Measurements from ENCODE around the gene PHB1. TPM values are rescaled to one million over a fixed set of nuclear protein-coding genes. Genes with fewer than 3 reads are reported as not detected.
"Not testable (repeated sequence)": the region's sequence is repeated elsewhere in the genome, so short reads cannot be mapped to it uniquely, and the experiment has no call there.

PHB1 gene
- total and polyA plus RNA-seq, 5 donors from 2014 or later, result 47.8 to 160 (median 137) TPM

DNA sequence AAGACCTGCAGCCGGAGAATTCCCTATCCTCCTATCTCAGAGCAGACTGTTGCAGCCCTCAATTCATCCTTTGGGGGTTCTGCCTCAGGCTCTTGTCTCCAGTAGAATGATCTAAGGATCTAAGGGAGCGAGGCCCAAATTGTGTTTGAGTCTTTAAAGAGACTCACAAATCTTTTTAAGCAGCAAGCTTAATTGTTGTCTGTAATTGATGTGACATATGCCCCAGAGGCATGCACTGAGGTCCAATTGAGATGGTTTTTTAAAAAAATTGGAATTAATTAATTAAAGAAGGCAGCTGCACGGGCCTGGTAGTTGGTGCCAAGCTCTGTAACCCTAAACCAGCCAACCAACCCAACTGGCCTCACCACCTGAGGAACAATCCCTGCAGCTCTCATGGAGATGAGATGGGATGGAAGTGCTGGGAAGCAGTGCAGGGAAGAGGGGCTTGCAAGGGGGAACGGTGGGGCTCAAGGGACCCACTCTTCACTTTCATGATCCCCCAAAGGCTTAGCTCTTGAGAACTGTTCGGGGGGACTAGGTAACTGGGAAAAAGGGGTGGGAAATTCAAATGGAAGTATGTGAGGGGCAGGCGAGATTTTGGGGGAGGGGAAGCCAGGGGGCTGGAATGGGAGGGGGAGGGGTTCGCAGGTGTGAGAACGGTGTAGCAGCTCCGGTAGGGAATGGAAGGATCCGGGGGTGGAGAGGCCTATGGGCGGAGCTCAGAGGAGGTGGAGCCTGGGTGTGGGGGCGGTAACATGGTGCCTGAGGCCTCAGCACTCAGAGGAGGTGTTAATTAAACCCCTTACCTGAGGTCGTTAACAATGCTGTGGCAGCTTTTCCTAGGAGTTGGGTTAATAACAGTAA, 43.5 kb downstream of the PHB1 start:
- peaks cover 0 to 6% (median 2%) of the 10 kb centered on the region in 4 donors for H3K4me1 Mint-ChIP-seq

DNA sequence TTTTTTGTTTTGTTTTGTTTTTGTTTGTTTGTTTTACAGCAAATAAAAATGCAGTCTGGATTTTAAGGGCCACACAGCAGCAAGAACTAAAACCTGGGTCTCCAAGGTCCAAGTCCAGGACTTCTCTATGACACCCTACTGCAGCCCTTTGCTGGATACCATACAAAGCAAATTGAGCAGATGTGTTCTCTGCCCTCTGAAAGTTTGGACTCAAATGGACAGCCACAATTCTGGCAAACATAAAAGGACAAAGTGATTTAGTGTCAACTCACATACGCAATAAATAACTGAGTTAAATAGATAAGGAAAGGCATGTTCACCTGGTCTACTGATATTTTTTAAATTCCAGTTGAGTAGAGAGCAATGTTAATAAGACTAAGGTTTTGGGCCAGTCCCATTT, 44.9 kb downstream of the PHB1 start:
- H3K4me1 Mint-ChIP-seq, result peaks cover 0 to 11% (median 7%) of the 10 kb centered on the region in 4 donors
- Histone ChIP-seq H3K4me3 (ENCODE audit: low read depth, low read length) (no peak overlapping the region), H3K9me3 (ENCODE audit: control insufficient read depth in 2 of 2, low read length in 2 of 2) (no peaks in the 10 kb centered on the region), H3K27me3 (ENCODE audit: control insufficient read depth, insufficient read depth, low read length) (no peaks in the 10 kb centered on the region), H3K27ac (ENCODE audit: insufficient read depth, low read length, poor library complexity, severe bottlenecking) (no peak overlapping the region), H3K4me1 (ENCODE audit: control insufficient read depth, insufficient read depth, low read length, poor library complexity, severe bottlenecking) (no peaks in the 10 kb centered on the region), H3K36me3 (ENCODE audit: control insufficient read depth, insufficient read depth, low read length) (no peaks in the 10 kb centered on the region)
- ATAC-seq (ENCODE audit: low read depth in 2 of 2) (no peak), DNase-seq (no peak)
- peaks cover 9% of the 10 kb centered on the region for H3K36me3 Mint-ChIP-seq
- no peaks in the 10 kb centered on the region for H3K27me3 Mint-ChIP-seq
- no peak overlapping the region for H3K4me3 Mint-ChIP-seq
- H3K9me3 Mint-ChIP-seq, result peaks cover 0 to 1% (median 0%) of the 10 kb centered on the region in 7 donors
- H3K27ac Mint-ChIP-seq, result no peak overlapping the region

More for the DNA sequence above, 43.5 kb downstream of the PHB1 start:
- Mint-ChIP-seq H3K9me3 (peaks cover 0 to 1% (median 0%) of the 10 kb centered on the region in 7 donors), H3K4me3 (no peak overlapping the region), H3K27me3 (no peaks in the 10 kb centered on the region), H3K27ac (peak overlapping the region in 1 of 3 donors; percentile 71), H3K36me3 (peaks cover 5% of the 10 kb centered on the region)
- no peaks in the 10 kb centered on the region for H3K9me3 ChIP-seq (ENCODE audit: control insufficient read depth in 2 of 2, low read length in 2 of 2)
- H3K4me3 ChIP-seq (ENCODE audit: low read depth, low read length), result no peak overlapping the region
- H3K36me3 ChIP-seq (ENCODE audit: control insufficient read depth, insufficient read depth, low read length), result no peaks in the 10 kb centered on the region
- DNase-seq, result no peak
- no peaks in the 10 kb centered on the region for H3K27me3 ChIP-seq (ENCODE audit: control insufficient read depth, insufficient read depth, low read length)
- H3K27ac ChIP-seq (ENCODE audit: insufficient read depth, low read length, poor library complexity, severe bottlenecking), result no peak overlapping the region
- no peaks in the 10 kb centered on the region for H3K4me1 ChIP-seq (ENCODE audit: control insufficient read depth, insufficient read depth, low read length, poor library complexity, severe bottlenecking)
- ATAC-seq (ENCODE audit: low read depth in 2 of 2), result no peak

DNA sequence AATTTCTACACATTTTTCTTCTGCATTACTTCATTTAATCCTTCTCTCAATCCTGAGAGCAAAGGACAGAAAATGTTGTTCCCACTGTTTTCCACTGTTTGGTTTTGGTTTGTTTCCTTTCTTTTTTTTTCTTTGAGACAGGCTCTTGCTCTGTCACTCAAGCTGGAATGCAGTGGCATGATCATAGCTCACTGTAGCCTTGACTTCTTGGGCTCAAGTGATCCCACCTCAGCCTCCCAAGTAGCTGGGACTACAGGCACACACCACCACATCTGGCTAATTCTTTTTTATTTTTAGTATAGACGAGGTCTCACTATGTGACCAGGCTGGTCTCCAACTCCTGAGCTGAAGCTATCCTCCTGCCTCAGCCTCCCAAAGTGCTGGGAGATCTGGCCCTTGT, 45.6 kb downstream of the PHB1 start:
- ATAC-seq (ENCODE audit: low read depth in 2 of 2) (no peak), DNase-seq (no peak)
- no peak overlapping the region for H3K27ac Mint-ChIP-seq
- peaks cover 0 to 11% (median 7%) of the 10 kb centered on the region in 4 donors for H3K4me1 Mint-ChIP-seq
- H3K27ac ChIP-seq (ENCODE audit: insufficient read depth, low read length, poor library complexity, severe bottlenecking), result no peak overlapping the region
- no peak overlapping the region for H3K4me3 ChIP-seq (ENCODE audit: low read depth, low read length)
- H3K27me3 Mint-ChIP-seq, result no peaks in the 10 kb centered on the region
- H3K4me1 ChIP-seq (ENCODE audit: control insufficient read depth, insufficient read depth, low read length, poor library complexity, severe bottlenecking), result no peaks in the 10 kb centered on the region
- peaks cover 0 to 1% (median 0%) of the 10 kb centered on the region in 7 donors for H3K9me3 Mint-ChIP-seq
- H3K36me3 ChIP-seq (ENCODE audit: control insufficient read depth, insufficient read depth, low read length), result no peaks in the 10 kb centered on the region
- no peak overlapping the region for H3K4me3 Mint-ChIP-seq
- no peaks in the 10 kb centered on the region for H3K27me3 ChIP-seq (ENCODE audit: control insufficient read depth, insufficient read depth, low read length)
- H3K36me3 Mint-ChIP-seq, result peaks cover 9% of the 10 kb centered on the region
- no peaks in the 10 kb centered on the region for H3K9me3 ChIP-seq (ENCODE audit: control insufficient read depth in 2 of 2, low read length in 2 of 2)

DNA sequence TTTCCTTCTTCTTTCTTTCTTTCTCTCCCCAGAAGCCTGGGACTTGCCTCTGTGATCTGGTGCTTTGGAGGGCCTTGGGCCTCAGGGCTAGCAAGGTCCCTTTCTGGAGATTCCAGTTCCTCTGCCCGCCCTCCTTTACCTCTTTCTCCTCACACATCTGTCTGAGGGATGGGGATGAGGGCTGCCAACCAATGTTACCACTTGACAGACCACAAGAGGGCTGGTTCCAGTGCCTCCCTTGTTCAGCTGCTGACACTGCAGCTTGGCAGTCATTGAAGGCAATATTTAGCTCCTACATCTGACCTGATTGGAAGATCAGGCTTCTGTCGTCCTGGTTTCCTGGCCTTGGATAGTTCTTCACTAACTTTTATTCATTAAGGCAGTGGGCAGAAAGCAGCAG, 49.0 kb downstream of the PHB1 start:
- peak overlapping the region in 2 of 4 donors; percentile 68 to 90 for H3K4me3 Mint-ChIP-seq
- Histone ChIP-seq H3K36me3 (ENCODE audit: control insufficient read depth, insufficient read depth, low read length) (no peaks in the 10 kb centered on the region), H3K27ac (ENCODE audit: insufficient read depth, low read length, poor library complexity, severe bottlenecking) (no peak overlapping the region), H3K9me3 (ENCODE audit: control insufficient read depth in 2 of 2, low read length in 2 of 2) (no peaks in the 10 kb centered on the region), H3K27me3 (ENCODE audit: control insufficient read depth, insufficient read depth, low read length) (no peaks in the 10 kb centered on the region), H3K4me1 (ENCODE audit: control insufficient read depth, insufficient read depth, low read length, poor library complexity, severe bottlenecking) (peaks cover 12% of the 10 kb centered on the region), H3K4me3 (ENCODE audit: low read depth, low read length) (no peak overlapping the region)
- ATAC-seq (ENCODE audit: low read depth in 2 of 2) (no peak), DNase-seq (peak in 1 of 3 donors; percentile 49)
- peaks cover 0 to 1% (median 0%) of the 10 kb centered on the region in 7 donors for H3K9me3 Mint-ChIP-seq
- peaks cover 4% of the 10 kb centered on the region for H3K36me3 Mint-ChIP-seq
- peak overlapping the region in 1 of 3 donors; percentile 34 for H3K27ac Mint-ChIP-seq
- H3K27me3 Mint-ChIP-seq, result no peaks in the 10 kb centered on the region
- H3K4me1 Mint-ChIP-seq, result peaks cover 0 to 26% (median 16%) of the 10 kb centered on the region in 4 donors

DNA sequence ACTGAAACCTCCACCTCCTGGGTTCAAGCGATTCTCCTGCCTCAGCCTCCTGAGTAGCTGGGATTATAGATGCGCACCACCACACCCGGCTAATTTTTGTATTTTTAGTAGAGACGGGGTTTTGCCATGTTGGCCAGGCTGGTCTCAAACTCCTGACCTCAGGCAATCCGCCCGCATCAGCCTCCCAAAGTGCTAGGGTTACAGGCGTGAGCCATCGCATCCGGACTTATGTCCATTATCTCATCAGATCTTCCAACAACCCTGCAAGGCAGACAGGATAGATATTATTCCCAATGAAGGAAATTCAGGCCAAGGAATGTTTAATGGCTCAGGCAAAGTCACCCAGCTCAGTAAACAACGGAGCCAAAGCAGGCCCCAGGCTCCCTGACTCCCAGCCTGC, 49.6 kb downstream of the PHB1 start:
- not testable (repeated sequence) for DNase-seq; H3K27ac Mint-ChIP-seq; H3K9me3 Mint-ChIP-seq; ATAC-seq (ENCODE audit: low read depth in 2 of 2); H3K4me3 ChIP-seq (ENCODE audit: low read depth, low read length); H3K27ac ChIP-seq (ENCODE audit: insufficient read depth, low read length, poor library complexity, severe bottlenecking); H3K9me3 ChIP-seq (ENCODE audit: control insufficient read depth in 2 of 2, low read length in 2 of 2); H3K27me3 ChIP-seq (ENCODE audit: control insufficient read depth, insufficient read depth, low read length); H3K27me3 Mint-ChIP-seq; H3K36me3 Mint-ChIP-seq; H3K36me3 ChIP-seq (ENCODE audit: control insufficient read depth, insufficient read depth, low read length)
- Mint-ChIP-seq H3K4me1 (peaks cover 3 to 31% (median 22%) of the 10 kb centered on the region in 4 donors), H3K4me3 (peak overlapping the region in 2 of 4 donors; percentile 68 to 90)
- H3K4me1 ChIP-seq (ENCODE audit: control insufficient read depth, insufficient read depth, low read length, poor library complexity, severe bottlenecking), result peaks cover 17% of the 10 kb centered on the region

DNA sequence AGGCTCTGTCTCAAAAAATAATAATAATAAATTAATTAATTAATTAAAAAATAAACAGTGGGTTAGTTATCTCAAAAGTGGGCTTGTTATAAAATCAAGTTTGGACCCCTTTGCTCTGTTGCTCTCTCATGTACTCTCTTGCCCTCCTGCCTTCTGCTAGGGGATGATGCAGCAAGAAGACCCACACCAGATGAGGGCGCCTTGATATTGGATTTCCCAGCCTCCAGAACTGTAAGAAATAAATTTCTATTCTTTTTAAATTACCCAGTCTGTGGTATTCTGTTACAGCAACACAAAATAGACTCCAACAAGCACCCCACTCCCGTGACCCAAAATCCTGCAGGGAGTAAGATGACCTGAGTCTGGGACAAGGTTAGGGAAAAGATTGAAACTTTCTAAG, 50.6 kb downstream of the PHB1 start:
- Mint-ChIP-seq H3K4me3 (peak overlapping the region in 1 of 4 donors; percentile 70), H3K27me3 (no peaks in the 10 kb centered on the region), H3K9me3 (peaks cover 0 to 1% (median 0%) of the 10 kb centered on the region in 7 donors), H3K36me3 (peaks cover 4% of the 10 kb centered on the region), H3K27ac (no peak overlapping the region), H3K4me1 (peaks cover 9 to 41% (median 32%) of the 10 kb centered on the region in 4 donors)
- no peak overlapping the region for H3K27ac ChIP-seq (ENCODE audit: insufficient read depth, low read length, poor library complexity, severe bottlenecking)
- no peaks in the 10 kb centered on the region for H3K27me3 ChIP-seq (ENCODE audit: control insufficient read depth, insufficient read depth, low read length)
- H3K4me1 ChIP-seq (ENCODE audit: control insufficient read depth, insufficient read depth, low read length, poor library complexity, severe bottlenecking), result peaks cover 27% of the 10 kb centered on the region
- H3K36me3 ChIP-seq (ENCODE audit: control insufficient read depth, insufficient read depth, low read length), result no peaks in the 10 kb centered on the region
- H3K9me3 ChIP-seq (ENCODE audit: control insufficient read depth in 2 of 2, low read length in 2 of 2), result no peaks in the 10 kb centered on the region
- ATAC-seq (ENCODE audit: low read depth in 2 of 2) (no peak), DNase-seq (no peak)
- H3K4me3 ChIP-seq (ENCODE audit: low read depth, low read length), result no peak overlapping the region

DNA sequence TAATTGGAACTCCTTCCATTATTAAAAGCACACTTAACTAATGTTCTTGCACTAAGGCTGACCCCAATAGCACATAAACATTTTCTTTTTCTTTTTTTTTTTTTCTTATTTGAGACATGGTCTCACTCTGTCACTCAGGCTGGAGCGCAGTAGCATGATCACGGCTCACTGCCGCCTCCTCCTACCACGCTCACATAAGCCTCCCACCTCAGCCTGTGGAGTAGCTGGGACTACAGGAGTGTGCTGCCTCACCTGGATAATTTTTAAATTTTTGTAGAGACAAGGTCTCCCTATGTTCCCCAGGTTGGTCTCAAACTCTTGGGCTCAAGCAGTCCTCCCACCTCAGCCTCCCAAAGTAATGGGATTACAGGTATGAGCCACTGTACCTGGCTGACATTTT, 51.4 kb downstream of the PHB1 start:
- ATAC-seq (ENCODE audit: low read depth in 2 of 2) (no peak), DNase-seq (no peak)
- Mint-ChIP-seq H3K36me3 (peaks cover 4% of the 10 kb centered on the region), H3K4me3 (peak overlapping the region in 2 of 4 donors; percentile 57 to 82), H3K4me1 (peaks cover 18 to 45% (median 38%) of the 10 kb centered on the region in 4 donors), H3K27ac (peak overlapping the region in 1 of 3 donors; percentile 87), H3K27me3 (no peaks in the 10 kb centered on the region), H3K9me3 (peaks cover 0 to 1% (median 0%) of the 10 kb centered on the region in 7 donors)
- Histone ChIP-seq H3K36me3 (ENCODE audit: control insufficient read depth, insufficient read depth, low read length) (no peaks in the 10 kb centered on the region), H3K4me3 (ENCODE audit: low read depth, low read length) (no peak overlapping the region), H3K27me3 (ENCODE audit: control insufficient read depth, insufficient read depth, low read length) (no peaks in the 10 kb centered on the region), H3K27ac (ENCODE audit: insufficient read depth, low read length, poor library complexity, severe bottlenecking) (no peak overlapping the region), H3K4me1 (ENCODE audit: control insufficient read depth, insufficient read depth, low read length, poor library complexity, severe bottlenecking) (peaks cover 36% of the 10 kb centered on the region), H3K9me3 (ENCODE audit: control insufficient read depth in 2 of 2, low read length in 2 of 2) (no peaks in the 10 kb centered on the region)
